ENCODE data around the gene YRDC.

GRCh38 chr1:37762516-37762915 is 45.5 kb downstream of the YRDC start:
- TF ChIP-seq CTCF (optimal IDR thresholded peaks at IDR 0.05 in 1 of 3, IDR thresholded peaks at IDR 0.05 in 1 of 3, conservative IDR thresholded peaks at IDR 0.05 in 1 of 3; ENCODE audit: extremely low read depth in 1 of 3, insufficient read depth in 2 of 3, low read length in 3 of 3), result no peak
- TF ChIP-seq EZH2 (IDR thresholded peaks at IDR 0.05; ENCODE audit: low read length), result no peak

All from keratinocyte (primary cell).